Astrocyte of the spinal cord (primary cell): ENCODE data around the gene AFG1L.

Source experiments
- DNase-seq: peaks from one replicate; pipeline ENCODE4 v3.0.0; 2011; ENCODE audit warnings: low read depth, low spot score
- H3K4me3 ChIP-seq: 2 replicates; pipeline ENCODE4 v1.5.1; 2011; ENCODE audit warnings: low read depth, mild to moderate bottlenecking, low read length, moderate library complexity
- in situ Hi-C: cut with HindIII; loops from 2 replicates; pipeline ENCODE4 v1.10.0; 2017; ENCODE audit warnings: low sequenced_read_pairs
- TF ChIP-seq, protein P1 (sequence below): IDR thresholded peaks from 2 replicates; pipeline ENCODE4 v1.5.1; 2012; ENCODE audit warnings: low read depth, mild to moderate bottlenecking, low read length, inconsistent platforms

Gene AFG1L

DNA sequence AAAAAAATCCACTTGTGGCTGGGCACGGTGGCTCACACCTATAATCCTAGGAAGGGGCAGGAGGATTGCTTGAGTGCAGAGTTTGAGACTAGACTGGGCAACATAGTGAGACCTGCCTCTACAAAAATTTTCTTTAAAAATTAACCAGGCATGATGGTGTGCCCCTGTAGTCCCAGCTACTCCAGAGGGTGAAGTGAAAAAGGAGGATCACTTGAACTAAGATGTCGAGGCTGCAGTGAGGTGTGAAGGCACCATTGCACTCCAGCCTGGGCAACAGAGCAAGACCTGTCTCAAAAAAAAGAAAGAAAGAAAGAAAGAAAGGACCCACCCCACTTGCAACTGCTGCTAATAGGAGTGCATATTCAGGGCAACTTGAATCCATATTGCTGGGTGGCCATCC is 20.3 kb upstream of the AFG1L start:
- in situ Hi-C loops, result no loop called here
- TF ChIP-seq, protein P1, sequence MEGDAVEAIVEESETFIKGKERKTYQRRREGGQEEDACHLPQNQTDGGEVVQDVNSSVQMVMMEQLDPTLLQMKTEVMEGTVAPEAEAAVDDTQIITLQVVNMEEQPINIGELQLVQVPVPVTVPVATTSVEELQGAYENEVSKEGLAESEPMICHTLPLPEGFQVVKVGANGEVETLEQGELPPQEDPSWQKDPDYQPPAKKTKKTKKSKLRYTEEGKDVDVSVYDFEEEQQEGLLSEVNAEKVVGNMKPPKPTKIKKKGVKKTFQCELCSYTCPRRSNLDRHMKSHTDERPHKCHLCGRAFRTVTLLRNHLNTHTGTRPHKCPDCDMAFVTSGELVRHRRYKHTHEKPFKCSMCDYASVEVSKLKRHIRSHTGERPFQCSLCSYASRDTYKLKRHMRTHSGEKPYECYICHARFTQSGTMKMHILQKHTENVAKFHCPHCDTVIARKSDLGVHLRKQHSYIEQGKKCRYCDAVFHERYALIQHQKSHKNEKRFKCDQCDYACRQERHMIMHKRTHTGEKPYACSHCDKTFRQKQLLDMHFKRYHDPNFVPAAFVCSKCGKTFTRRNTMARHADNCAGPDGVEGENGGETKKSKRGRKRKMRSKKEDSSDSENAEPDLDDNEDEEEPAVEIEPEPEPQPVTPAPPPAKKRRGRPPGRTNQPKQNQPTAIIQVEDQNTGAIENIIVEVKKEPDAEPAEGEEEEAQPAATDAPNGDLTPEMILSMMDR, result no peak
- no peak for DNase-seq
- H3K4me3 ChIP-seq, result no peak overlapping the region

DNA sequence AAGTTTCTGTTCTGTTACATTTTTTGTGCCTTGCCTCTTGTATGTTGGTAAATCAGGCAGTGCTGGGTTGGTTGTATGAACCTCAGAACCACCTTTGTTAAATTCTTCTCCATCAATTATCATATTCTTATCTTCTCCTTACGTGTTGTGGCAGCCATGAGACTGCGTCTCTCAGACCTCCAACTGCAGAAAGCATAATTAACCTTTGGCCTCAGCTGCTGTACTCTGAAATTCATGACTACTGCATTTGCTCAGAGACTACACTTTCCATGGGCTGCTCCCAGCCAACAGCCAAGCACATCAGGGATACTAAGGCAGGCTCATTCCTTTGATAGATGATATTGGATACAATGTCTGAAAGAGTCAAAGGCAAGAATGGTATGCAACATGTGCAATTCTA is 18.9 kb upstream of the AFG1L start:
- in situ Hi-C loops, result no loop called here
- H3K4me3 ChIP-seq, result no peak overlapping the region
- TF ChIP-seq, protein P1, result no peak
- DNase-seq, result no peak

DNA sequence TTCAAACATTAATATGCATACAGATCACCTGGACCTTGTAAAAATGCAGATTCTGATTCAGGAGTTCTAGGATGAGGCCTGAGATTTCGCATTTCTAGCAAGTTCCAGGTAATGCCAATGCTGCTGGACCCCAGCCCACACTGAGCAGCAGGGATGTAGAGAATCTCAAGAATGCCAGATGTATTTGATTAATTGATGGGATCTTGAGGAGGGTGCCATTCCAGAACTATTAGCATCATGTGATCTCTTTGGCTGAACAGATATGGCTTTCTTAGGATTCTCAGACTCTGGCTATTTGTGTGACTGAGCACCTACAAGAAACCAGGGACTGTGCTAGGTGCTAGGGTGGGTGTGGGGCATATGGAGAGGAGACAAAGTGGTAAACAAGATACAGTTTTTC is 17.6 kb upstream of the AFG1L start:
- no peak for DNase-seq
- in situ Hi-C loops, result no loop called here
- H3K4me3 ChIP-seq, result no peak overlapping the region
- TF ChIP-seq, protein P1, result no peak

DNA sequence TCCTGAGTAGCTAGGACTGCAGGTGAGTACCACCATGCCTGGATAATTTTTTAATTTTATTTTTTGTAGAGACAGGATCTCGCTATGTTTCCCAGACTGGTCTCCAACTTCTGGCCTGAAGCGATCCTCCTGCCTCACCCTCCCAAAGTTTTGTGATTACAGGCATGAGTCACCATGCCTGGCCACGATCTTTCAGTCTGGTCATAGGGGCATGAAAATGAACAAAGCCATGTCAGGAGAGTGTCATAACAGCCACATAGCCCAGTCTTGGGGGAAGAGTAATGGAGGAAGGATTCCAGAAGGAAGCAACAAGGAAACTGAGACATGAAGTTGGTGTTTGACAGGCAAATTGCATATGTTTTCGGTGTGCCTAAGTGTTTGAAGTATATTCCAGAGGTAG is 17.0 kb upstream of the AFG1L start:
- in situ Hi-C loops, result no loop called here
- no peak overlapping the region for H3K4me3 ChIP-seq
- TF ChIP-seq, protein P1, result no peak
- DNase-seq, result no peak

DNA sequence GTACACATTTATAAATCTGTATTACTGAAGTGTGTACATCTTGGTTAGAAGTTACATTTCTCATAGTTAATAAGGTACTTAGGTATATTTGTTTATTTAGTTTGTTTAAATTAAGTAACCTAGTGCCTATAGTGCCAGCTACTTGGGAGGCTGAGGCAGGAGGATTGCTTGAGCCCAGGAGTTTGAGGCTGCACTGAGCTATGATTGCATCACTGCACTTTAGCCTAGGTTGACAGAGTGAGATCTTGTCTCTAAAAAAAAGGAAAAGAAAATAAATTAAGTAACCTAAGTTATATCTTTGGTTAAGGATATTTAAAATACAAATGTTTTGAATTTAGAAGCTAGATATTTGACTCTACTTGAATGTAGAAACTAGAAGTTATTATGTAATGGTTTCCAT is 9.5 kb upstream of the AFG1L start:
- TF ChIP-seq, protein P1, result no peak

DNA sequence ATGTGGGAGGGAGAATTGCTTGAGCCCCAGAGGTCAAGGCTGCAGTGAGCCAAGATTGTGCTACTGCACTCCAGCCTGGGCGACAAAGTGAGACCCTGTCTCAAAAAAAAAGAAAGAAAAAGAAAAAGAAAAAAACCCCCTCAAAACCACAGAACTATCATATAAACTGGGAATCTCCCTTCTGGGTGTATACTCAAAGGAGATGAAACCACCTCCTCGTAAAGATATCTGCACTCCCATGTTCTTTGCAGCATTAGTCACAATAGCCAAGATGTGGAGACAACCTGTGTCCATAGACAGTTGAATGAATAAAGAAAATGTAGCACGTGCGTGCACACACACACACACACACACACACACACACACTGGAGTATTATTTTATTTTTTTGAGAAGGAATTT is 8.5 kb upstream of the AFG1L start:
- H3K4me3 ChIP-seq, result no peak overlapping the region
- no peak for DNase-seq
- in situ Hi-C loops, result no loop called here
- TF ChIP-seq, protein P1, result no peak

More for the DNA sequence above, 9.5 kb upstream of the AFG1L start:
- DNase-seq, result no peak
- in situ Hi-C loops, result no loop called here
- no peak overlapping the region for H3K4me3 ChIP-seq

DNA sequence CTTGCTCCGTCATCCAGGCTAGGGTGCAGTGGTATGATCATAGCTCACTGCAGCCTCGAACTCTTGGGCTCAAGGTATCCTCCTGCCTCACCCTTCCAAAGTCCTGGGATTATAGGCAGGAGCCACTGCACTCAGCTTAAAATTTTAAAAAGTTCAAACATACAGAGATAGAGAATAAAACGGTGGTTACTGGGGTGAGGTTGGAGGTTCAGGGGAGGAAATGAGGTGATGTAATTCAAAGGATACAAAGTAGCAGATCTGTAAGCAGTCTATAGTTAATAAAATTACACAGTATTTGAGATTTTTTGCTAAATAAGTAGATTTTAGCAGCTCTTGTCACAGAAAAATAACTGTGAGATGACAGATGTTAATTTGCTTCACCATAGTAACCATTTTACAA is 7.5 kb upstream of the AFG1L start:
- H3K4me3 ChIP-seq, result no peak overlapping the region
- DNase-seq, result no peak
- in situ Hi-C loops, result no loop called here
- TF ChIP-seq, protein P1, result no peak
